Inferior parietal cortex (tissue), 1 donor: ENCODE results near the gene KRTAP5-6.

ENCODE experiments used
- DNase-seq: peaks from one replicate; pipeline ENCODE4 v3.0.0-alpha.2; 2016; ENCODE audit errors: extremely low spot score

Gene KRTAP5-6

DNA sequence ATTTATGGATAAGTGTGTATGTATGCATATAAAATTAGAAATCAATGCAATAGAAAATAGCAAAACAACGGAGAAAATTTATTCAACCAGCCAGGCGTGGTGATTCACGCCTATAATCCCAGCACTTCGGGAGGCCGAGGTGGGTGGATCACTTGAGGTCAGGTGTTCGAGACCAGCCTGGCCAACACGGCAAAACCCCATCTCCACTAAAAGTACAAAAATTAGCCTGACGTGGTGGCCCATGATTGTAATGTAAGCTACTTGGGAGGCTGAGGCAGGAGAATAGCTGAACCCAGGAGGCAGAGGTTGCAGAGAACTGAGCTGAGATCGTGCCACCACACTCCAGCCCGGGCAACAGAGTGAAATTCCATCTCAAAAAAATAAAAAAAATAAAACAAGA lies 5.5 kb downstream of the KRTAP5-6 start:
- DNase-seq, result no peak

DNA sequence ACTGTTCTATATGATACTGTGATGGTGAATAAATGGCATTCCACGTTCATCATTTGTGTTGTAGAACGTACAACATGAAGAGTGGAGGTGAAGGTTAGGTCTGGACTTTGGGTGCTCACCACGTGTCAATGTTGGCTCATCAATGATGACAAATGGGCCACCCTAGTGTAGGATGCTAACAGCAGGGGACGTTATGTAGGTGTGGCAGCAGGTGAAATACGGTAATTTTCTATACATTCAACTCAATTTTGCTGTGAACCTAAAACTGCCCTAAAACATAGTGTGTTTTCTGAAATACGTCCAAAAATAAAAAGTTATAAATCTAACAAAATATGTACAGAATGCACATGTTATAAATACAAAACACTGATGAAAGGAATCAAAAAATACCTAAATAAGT lies 6.2 kb downstream of the KRTAP5-6 start:
- no peak for DNase-seq

DNA sequence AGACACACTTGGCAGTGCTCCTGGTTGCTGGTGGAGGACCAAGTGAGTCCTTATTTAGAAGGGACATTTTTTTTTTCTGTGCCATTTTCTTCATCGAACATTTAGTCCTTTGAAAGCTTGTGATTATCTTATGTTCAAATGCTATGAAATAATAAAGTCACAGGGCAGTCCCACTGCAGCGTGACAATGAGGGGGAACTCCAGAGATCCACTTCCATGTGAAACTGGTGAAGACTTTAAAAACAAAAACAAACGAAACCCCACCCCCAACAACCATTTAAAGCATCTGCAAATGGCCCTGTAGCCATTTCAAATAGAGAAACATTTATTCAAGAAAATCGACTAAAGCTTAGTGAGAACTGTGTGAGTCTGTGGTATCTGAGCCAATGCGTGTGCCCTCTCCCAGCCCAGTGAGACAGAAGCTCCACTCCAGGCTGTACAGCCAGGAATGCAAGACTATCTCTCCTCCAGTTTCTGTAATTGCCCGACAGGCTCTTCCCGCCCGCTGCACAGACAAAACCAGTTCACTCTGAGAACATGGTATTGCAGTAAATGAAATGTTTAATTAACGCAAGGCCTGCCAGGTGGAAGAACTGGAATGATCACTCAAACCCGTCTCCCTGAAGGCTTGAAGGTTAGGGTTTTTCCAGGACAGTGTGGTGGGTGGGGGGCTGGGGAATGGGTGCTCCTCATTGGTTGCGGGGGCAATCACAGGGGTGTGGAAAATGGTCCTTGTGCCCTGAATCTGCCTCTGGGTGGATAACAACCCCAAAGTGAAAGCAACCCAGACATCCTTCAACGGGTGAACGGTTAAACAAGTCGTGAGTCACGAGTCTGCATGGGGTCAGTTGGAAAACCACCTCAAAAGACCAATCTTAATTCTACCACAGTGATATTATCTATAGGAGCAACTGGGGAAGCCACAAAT lies 8.4 kb downstream of the KRTAP5-6 start:
- no peak for DNase-seq

DNA sequence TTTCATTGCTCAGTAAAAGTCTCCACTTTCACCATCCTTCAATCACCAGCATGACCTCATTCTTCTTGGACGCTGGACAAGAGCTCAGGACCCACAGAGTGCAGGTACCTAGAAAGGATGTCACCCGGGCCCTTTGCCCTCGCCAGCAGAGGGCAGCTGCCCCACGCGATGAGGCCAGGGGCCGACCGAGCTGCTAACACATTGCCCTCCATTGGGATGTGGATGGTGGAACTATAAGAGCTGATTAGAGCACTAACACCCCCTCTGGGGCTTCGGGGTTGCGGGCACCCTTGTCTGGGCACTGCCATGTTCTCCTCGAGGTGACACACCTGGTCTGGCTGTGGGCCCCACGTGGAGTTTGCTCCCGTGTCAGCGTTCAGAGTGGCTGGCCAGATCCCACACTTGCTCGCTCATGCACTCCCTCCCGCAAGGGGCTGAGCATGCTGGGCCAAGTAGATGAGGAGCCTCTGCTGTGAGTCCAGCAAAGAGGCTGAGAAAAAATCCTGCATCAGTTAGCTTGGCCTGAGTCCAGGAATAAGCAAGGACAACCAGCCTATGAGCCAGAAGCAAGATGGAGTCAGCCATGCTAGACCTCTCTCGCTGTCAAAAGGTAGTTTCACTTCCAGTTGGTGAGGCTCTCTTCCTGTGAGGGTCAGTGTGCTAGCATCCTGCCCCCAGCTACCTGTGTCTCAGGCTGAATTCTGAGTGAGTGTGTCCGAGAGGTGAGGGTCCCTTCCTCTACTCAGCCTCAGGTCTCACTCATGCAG lies 9.8 kb downstream of the KRTAP5-6 start:
- no peak for DNase-seq

DNA sequence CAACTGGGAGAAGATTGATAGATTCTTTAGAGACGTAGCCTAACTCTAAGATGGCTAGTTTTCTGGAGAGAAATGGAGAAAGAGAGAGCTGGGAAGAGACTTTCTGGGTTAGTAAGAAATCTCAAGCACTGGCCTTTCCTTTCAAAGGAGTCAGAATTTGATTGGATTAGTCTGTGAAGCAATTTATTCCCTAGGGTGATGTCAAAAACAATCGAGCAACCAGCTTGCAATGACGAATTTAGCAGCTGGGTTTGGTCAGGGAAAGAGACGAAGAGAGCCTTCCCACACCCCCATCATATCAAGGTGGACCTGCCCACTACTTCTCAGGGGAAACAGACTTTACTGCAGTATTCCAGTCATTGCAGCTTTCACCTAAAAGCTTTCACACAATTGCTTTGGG lies 10.8 kb downstream of the KRTAP5-6 start:
- DNase-seq, result no peak

DNA sequence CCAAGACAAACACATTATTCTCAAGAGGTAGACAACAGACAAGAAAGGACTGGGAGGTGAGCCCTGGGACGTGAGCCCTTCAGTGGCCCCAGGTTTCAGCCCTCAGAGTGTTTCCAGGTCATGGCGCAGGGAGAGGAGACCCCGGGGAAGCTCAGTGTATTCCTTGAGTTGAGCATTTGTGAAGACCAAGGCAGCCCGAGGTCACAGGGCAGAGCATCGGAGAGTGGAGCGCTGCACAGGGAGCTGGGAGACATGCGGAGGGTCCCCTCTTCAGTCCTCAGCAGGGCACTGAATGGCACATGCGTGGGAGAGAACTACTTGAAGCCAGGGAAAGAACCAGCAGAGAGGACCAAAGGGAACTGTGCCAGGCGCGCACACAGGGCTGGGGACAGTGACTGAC lies 11.7 kb downstream of the KRTAP5-6 start:
- no peak for DNase-seq

DNA sequence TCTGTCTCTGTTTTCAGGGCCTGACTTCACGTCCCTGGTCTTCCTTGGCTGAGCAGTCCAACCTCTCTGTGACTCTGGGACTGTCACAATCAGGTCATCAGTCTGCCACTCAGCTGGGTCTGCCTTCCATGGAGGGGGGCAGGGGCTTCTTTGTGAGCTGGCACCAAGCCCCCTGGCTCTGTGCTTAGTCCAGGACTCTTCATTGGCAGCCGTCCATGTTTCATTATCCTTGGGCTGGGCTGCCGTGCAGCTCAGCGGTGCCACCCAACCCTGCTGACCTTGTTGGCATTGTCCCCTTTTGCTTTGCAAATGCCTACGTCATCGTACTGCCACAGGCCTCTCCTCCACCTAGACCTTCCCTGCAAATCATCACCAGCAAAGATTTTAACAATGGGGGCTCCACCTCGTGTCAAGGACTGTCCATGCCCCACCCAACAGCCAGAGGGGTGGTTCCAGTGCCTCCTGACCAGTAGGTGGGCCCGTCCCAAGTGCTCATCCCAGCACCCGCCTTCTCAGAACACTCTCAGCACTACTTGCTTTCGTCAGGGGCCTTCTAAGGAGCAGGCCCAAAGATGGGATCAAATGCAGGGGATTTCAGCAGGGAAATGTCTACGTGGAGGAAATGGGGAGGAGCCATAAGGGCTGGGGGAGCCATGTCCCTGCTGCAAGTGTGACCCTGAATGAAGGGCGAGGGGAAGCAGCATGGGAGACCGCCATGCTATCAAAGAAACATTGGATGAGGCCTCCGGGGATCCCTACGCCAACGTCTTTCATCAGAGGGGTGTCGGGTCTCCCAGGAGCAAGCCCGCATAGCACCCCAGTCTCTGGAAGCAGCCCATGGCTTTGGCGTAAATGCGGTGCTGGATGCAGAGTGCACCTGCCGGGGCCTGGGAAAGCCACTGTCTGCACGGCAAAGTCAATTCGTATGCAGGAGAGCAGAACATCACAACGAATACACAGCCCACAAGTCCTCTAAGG lies 18.2 kb downstream of the KRTAP5-6 start:
- DNase-seq, result no peak

DNA sequence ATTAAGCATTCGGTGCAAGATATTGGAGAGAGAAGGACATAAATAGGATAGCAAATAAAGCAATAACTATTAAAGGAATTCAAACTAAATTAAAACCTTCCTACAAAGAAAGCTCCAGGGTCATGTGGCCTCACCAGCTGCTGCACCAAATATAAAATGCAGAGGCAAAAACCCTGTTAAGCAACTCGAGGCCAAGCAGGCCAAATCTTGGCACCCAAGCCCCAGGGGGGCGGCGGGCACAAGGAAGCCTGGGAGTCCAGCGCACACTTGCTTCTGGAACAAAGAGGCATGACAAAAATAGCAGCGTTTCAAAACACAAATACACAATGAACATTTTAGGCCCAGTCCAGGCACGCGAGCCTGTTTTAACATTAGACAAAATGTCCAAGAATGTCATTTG lies 20.8 kb downstream of the KRTAP5-6 start:
- no peak for DNase-seq

DNA sequence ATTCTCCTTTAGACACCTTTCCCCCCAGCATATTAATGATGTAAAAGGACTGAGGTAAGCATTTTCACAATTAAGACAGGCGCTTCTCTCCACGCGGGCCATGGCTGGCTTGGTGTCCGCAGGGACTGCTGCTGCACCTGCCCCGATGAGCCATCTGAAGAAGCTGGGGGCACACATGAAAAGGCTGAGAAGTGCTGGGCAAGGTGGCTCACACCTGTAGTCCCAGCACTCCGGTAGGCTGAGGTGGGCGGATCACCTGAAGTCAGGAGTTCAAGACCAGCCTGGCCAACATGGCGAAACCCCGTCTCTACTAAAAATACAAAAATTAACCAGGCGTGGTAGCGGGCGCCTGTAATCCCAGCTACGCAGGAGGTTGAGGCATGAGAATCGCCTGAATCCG lies 21.3 kb downstream of the KRTAP5-6 start:
- no peak for DNase-seq

DNA sequence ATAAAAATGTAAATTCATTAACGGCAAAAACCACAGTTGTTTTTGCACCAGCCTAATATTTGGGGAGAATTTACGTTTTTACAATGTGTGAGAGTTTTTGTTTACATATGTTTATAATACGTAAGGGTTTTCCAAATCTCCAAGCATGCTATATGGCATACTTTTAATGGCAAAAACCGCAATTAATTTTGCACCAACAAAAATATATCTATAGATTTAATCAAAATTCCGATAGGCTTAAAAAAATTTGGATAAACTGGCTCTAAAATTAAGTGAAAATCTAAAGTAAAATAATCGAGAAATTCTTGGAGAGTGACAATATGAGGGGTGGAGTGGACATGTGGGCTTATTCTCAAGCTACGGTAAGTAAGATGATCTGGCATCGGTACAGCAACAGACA lies 22.8 kb downstream of the KRTAP5-6 start:
- DNase-seq, result no peak

DNA sequence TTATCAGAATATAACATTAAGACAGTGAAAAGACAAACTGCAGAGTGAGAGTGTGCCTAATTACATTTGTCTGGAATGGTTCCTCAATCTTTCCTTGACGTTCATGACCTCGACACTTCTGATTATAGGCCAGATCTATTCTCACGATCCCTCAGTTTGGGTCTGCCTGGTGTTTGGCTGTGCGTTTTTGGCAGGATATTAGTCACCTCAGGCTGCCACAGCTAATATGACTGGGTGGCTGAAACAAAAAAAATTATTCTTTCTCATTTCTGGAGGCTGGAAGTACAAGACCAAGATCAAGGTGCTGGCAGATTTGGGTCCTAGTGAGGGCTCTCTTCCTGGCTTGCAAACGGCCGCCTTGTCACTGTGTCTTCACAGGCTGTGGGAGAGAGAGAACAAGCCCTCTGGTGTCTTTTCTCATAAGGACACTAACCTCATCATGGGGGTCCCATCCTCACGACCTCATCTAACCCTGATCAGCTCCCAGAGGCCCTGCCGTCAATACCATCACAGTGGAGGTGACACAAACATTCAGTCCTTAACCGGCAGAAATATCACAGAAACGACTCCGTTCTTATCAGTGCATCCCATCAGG lies 30.2 kb downstream of the KRTAP5-6 start:
- DNase-seq, result no peak

DNA sequence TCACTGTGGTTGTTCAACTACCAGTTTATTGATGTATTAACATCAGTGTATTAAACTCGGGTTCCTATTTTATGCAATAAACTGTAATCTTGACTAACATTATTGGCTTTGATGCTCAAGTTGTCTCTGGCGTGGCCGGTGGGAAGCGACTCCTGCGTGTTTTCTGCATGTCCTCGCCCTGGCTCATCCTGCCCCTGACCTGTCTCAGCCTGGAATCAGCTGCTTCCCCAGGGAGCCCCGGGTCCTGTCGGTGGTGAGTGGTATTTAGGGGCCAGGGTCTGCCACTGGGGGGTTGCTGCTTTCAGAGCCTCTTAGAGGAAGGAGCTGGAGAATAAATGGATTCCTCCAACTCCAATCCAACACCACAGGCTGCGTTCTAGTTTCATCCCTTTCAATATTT lies 30.9 kb downstream of the KRTAP5-6 start:
- DNase-seq, result no peak

DNA sequence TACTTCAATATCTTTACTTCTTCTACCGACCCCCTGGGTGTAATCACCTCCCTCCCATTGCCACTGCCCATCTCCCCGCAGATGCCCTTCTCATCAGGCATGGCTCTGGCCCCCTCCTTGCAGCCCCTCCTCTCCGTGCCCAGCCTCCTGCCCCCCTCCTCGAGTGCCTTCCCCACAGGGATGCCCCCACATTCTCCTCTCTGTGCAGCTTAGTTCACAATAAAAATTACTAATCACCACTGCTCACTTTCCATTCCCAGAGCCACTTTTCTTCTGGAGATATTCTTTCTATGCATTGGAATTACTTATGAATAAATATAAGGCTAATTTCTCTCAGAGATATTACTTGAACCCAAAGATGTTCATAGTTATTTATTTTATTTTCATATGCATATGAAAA lies 31.3 kb downstream of the KRTAP5-6 start:
- no peak for DNase-seq

DNA sequence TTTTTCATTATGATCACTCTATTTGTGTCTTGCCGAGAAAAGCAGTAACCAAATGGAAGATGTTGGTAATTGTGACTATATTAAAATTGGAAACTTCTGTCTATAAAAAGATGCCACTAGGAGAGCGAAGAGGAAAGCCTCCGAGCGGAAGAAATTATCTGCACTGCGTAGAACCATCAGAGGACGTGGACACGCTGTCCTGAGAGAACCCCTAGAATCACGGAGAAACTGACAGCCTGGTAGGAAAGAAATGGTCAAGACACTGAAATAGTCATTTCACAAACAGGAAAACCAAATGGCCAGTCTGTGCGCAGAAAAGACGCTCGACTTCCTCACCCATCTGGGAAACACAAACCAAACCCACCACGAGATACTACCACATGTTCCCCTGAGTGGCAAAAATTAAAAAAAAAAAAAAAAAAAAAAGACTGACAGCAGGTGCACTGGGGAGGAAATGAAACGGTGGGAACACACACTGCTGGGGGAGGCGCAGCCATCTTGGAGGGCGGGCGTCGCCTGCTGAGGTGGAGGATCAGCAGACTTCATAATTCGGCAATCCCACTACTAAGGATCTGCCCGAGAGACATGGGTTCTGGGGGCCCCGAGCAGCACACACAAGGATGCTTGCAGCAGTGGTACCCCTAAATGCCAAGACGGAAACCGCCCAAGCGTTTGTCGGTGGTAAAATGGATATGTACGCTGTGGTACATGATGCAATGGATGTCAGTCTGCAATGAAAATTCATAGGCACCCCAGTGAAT lies 32.1 kb downstream of the KRTAP5-6 start:
- no peak for DNase-seq

DNA sequence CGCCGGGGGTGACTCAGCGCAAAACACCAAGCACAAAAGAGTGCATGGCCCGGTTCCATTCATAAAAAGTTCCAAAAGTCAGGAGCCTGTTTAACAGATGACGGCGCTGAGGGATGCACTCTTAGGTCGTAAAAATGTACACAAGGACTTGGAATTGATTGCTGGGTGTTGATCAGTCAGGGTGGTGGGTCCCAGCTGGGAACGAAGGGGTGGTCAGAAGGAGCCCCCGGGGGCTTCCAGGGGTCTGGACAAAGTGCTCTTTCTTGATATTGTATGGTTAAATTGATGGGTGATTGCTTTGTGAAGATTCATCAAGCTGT lies 32.7 kb downstream of the KRTAP5-6 start:
- no peak for DNase-seq

DNA sequence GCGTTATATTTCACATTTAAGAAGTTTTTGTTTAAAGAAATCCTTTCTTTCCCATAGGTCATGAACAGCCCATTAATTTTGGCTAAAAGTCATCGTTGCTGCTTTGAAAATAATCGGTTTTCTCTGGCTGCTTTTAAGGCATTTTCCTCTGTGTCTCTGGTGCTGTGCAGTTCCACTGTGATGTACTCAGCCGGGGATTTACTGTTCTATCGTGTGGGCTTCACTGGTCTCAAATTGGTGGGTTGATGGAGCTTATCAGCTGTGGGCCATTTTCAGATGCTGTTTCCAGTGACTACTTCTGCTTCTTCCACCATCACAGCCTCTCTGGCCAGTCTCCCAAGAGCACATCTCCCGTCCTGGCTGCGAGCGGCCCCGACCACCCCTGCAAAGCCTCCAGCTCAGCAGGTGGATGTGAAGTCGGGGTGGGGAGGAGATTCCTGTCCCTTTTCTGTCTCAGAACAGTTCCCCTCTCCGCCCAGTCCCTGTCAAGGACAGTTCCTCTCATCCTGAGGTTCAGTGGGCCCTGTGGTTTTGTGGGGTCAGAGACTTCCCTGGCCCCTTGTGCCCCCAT lies 33.1 kb downstream of the KRTAP5-6 start:
- no peak for DNase-seq

DNA sequence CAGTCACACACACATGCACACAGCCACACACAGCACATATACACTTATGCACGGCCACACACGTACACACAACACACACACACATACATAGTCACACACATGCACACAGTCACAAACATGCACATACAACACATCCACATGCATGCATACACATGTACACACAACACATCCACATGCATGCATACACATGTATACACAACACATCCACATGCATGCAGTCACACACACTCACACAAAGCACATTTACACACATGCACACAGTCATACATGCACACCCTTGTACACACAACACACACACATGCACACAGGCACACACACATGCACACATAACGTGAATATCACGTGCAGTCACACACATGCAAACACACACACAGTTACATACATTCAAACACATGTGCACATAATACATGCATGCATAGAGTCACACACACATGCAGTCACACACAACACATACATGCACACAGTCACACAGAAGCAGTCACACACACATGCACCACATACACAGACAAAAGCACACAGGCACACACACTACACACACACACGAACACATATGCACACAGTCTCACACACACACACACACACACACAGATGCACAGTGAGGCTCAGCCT lies 34.6 kb downstream of the KRTAP5-6 start:
- DNase-seq, result no peak

DNA sequence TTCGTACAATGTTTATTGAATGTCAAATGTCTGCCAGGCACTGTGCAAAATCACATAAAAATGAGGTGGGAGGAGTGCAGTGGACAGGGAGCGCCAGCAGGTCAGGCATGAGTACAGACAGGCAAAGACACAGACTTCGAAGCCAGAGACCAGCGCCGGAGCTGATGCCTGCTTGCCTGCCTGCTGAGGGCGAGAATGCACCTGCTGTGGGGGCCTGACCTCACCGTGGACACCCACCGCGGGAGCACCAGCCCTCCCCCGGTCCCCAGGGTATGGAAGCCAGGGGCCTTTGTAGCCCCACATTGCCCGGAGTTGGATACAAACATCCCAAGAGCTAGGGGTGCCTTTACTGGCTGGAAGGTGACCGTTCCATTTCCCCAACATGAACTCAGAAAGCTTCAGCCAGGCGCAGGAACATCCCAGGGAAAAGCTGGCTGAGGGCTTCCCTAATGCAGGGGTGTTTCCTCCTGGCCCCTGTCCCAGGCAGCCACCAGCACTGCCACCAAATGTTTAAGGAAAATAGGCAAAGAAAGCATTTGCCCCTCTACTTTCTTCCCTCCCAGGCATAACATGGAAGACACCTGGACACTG lies 35.5 kb downstream of the KRTAP5-6 start:
- no peak for DNase-seq

DNA sequence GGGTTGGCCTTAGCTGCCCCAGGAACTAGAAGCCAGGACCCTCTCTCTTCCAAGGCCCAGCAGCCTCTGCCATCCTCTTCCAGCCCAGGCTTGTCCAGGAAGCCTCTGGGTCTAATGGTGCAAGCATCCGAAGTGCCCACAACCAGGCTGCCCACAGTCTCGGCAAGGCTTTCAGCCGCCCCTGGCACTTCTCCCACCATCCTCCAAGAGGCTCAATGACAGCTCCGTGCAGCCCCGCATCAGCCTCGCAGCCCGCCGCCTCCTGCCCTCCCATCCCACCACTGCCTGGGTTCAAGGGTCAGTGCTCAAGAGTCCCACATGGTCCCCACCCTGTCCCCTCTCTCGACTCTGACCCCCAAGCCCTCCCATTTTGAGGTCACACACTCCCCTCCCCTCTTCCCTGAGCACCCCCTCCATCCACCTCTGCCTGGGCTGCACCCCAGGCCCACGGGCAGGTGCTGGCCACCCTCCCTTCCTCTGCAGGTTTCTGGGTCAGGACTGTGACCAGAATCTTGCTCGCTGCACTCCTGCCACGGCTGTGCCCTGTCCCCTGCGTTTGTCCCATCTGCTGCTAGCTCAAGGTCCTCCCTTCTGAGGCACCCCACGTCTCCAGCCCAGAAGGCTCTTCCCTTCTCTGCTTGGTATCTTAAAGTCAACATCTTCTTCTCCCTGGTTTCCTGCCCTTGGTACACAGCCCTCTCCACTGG lies 36.2 kb downstream of the KRTAP5-6 start:
- DNase-seq, result no peak
